Karpas-422 (cell line): ENCODE data around the gene GAK. TPM values are rescaled to one million over a fixed set of nuclear protein-coding genes. Genes with fewer than 3 reads are reported as not detected.

ENCODE experiments used
- DNase-seq: peaks from one replicate; pipeline ENCODE4 v3.0.0-alpha.2; 2015
- H2AFZ ChIP-seq: fragments of 200-600 bp; sonication (generic); 2 replicates; pipeline ENCODE4 v1.6.1; 2014; ENCODE audit warnings: antibody characterized with exemption, low read length, mixed read lengths
- H3K27ac ChIP-seq: fragments of 200-600 bp; sonication (generic); 2 replicates; pipeline ENCODE4 v1.5.1; 2014; ENCODE audit warnings: mild to moderate bottlenecking, low read length, moderate library complexity
- H3K27me3 ChIP-seq: fragments of 200-600 bp; sonication (generic); 2 replicates; pipeline ENCODE4 v1.6.1; 2014; ENCODE audit warnings: low read length, mixed read lengths
- H3K36me3 ChIP-seq: fragments of 200-600 bp; sonication (generic); 2 replicates; pipeline ENCODE4 v1.6.1; 2014; ENCODE audit warnings: low read length, mixed read lengths; ENCODE audit not compliant: insufficient read depth
- H3K4me1 ChIP-seq: fragments of 200-600 bp; sonication (generic); 2 replicates; pipeline ENCODE4 v1.6.1; 2014; ENCODE audit warnings: mild to moderate bottlenecking, low read length, mixed read lengths
- H3K4me2 ChIP-seq: fragments of 200-600 bp; sonication (generic); 2 replicates; pipeline ENCODE4 v1.6.1; 2014; ENCODE audit warnings: low read length, low read depth, mild to moderate bottlenecking; ENCODE audit not compliant: poor library complexity, severe bottlenecking
- H3K4me3 ChIP-seq: fragments of 200-600 bp; sonication (generic); 2 replicates; pipeline ENCODE4 v1.5.1; 2014; ENCODE audit warnings: mild to moderate bottlenecking, antibody characterized with exemption, low read length, mixed read lengths
- H3K79me2 ChIP-seq: fragments of 200-600 bp; sonication (generic); 2 replicates; pipeline ENCODE4 v1.6.1; 2014; ENCODE audit warnings: mild to moderate bottlenecking, low read length, mixed read lengths
- H3K9ac ChIP-seq: fragments of 200-600 bp; sonication (generic); 2 replicates; pipeline ENCODE4 v1.6.0; 2014; ENCODE audit warnings: low read length
- H3K9me2 ChIP-seq: fragments of 200-600 bp; sonication (generic), shearing (Covaris generic); replicated peaks from 2 replicates; pipeline ENCODE4 v1.6.0; 2014; ENCODE audit warnings: mild to moderate bottlenecking, low read length, moderate library complexity; ENCODE audit not compliant: insufficient read depth
- H3K9me3 ChIP-seq: fragments of 300-700, 200-600 bp; sonication (generic); 2 replicates; pipeline ENCODE4 v1.6.1; 2014; ENCODE audit warnings: low read length, mixed read lengths
- H4K20me1 ChIP-seq: fragments of 200-600 bp; sonication (generic); 2 replicates; pipeline ENCODE4 v1.6.1; 2014; ENCODE audit warnings: mild to moderate bottlenecking, antibody characterized with exemption, low read length, low read depth; ENCODE audit not compliant: insufficient read depth
- total RNA-seq: library from RNA; depleted of rRNA; stranded (reverse); fragments of >200 nt; shearing (Covaris generic); gene quantifications from 2 replicates; pipeline ENCODE4 v1.2.3, GENCODE V29; 2014; ENCODE audit warnings: low replicate concordance

GAK gene
- total RNA-seq, 1 experiment from 2014 or later, result 48.8 TPM

DNA sequence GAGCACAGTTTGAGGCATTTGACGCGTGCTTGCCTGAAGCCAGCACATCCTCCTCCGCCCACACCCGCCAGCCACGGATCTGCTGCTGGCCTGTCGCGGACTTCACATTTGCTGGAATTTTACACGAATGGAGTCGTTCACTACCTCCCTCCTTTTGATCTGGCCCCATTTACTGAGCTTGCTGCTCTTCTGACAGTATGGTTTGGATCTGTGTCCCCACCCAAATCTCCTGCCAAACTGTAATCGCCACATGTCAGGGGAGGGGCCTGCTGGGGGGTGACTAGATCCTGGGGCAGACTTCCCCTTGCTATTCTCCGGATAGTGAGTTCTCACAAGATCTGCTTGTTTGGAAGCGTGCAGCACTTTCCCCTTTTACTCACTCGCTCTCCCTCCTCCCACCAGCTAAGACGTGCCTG lies 86.3 kb downstream of the GAK start:
- Histone ChIP-seq H4K20me1 (no peaks in the 10 kb centered on the region), H3K36me3 (peaks cover 31% of the 10 kb centered on the region), H3K9ac (no peak overlapping the region), H3K4me1 (no peaks in the 10 kb centered on the region), H3K4me2 (no peak overlapping the region), H3K9me2 (no peaks in the 10 kb centered on the region), H2AFZ (no peak overlapping the region), H3K27ac (no peak overlapping the region), H3K27me3 (no peaks in the 10 kb centered on the region), H3K4me3 (no peak overlapping the region), H3K9me3 (no peaks in the 10 kb centered on the region), H3K79me2 (no peaks in the 10 kb centered on the region)
- DNase-seq, result no peak

- H3K27me3 ChIP-seq, result no peaks in the 10 kb centered on the region
- no peak overlapping the region for H3K4me2 ChIP-seq
- peaks cover 31% of the 10 kb centered on the region for H3K36me3 ChIP-seq
- H3K79me2 ChIP-seq, result no peaks in the 10 kb centered on the region
- no peaks in the 10 kb centered on the region for H4K20me1 ChIP-seq
- H3K9me2 ChIP-seq, result no peaks in the 10 kb centered on the region
- no peak overlapping the region for H3K9ac ChIP-seq
- no peaks in the 10 kb centered on the region for H3K9me3 ChIP-seq
- H3K4me3 ChIP-seq, result no peak overlapping the region
- no peak for DNase-seq
- H3K4me1 ChIP-seq, result no peaks in the 10 kb centered on the region
- H2AFZ ChIP-seq, result no peak overlapping the region
- no peak overlapping the region for H3K27ac ChIP-seq
Measured at GRCh38 chr4:845233-845835, 86.8 kb downstream of the GAK start.

DNA sequence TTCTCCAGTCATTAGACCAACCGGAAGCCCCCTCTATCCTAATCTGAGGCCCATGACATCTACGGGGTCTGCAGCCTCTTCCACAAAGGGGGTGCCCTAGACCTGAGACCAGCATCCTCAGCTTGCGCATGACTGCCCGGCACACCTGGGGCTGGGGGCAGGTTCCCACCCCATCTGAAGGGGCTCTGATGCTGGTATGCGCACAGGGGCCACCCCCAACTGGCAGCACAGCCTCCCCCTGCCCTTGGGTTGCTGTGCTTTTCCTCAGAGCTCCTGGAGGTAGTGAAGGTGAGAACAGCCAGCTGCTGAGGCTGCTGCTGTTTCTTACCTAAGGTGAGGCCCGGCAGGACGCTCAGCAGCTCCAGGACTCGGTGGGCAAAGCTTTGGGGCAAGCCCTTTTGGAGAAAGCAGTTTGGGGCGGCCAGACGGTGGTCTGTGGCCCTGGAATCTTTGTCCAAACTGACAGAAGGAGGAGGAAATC lies 87.3 kb downstream of the GAK start:
- no peaks in the 10 kb centered on the region for H4K20me1 ChIP-seq
- H3K36me3 ChIP-seq, result peaks cover 31% of the 10 kb centered on the region
- no peaks in the 10 kb centered on the region for H3K4me1 ChIP-seq
- H3K9ac ChIP-seq, result no peak overlapping the region
- no peaks in the 10 kb centered on the region for H3K79me2 ChIP-seq
- H3K27ac ChIP-seq, result no peak overlapping the region
- H2AFZ ChIP-seq, result no peak overlapping the region
- H3K4me2 ChIP-seq, result no peak overlapping the region
- DNase-seq, result no peak
- H3K9me3 ChIP-seq, result no peaks in the 10 kb centered on the region
- no peaks in the 10 kb centered on the region for H3K27me3 ChIP-seq
- H3K4me3 ChIP-seq, result no peak overlapping the region
- no peaks in the 10 kb centered on the region for H3K9me2 ChIP-seq

- Histone ChIP-seq H3K4me1 (no peaks in the 10 kb centered on the region), H3K9ac (no peak overlapping the region), H3K9me2 (no peaks in the 10 kb centered on the region), H2AFZ (no peak overlapping the region), H3K79me2 (no peaks in the 10 kb centered on the region), H3K4me2 (no peak overlapping the region), H3K36me3 (peaks cover 17% of the 10 kb centered on the region), H3K27me3 (no peaks in the 10 kb centered on the region), H4K20me1 (no peaks in the 10 kb centered on the region), H3K4me3 (no peak overlapping the region), H3K27ac (no peak overlapping the region), H3K9me3 (no peaks in the 10 kb centered on the region)
- DNase-seq, result no peak
Measured at GRCh38 chr4:839675-840443, 92.3 kb downstream of the GAK start.

DNA sequence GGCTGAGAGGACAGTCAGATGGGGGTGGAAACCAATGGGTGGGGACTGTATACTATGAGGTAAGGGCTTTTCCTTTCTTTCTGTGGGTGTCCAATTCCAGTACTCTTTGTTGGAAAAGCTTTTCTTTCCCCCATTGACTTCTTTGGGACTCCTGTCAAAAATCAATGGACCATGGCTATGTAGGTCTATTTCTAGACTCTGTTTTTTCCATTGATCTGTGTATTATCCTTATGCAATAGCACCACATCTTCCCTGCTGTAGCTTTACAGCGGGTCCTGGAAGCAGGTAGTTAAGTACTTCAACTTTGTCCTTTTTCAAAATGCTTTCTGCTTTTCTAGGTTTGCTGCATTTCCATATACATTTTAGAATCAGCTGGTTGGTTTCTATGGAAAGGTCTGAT lies 94.3 kb downstream of the GAK start:
- H4K20me1 ChIP-seq, result no peaks in the 10 kb centered on the region
- H3K9me2 ChIP-seq, result no peaks in the 10 kb centered on the region
- no peak overlapping the region for H3K4me3 ChIP-seq
- no peaks in the 10 kb centered on the region for H3K27me3 ChIP-seq
- H3K27ac ChIP-seq, result no peak overlapping the region
- H3K9me3 ChIP-seq, result no peaks in the 10 kb centered on the region
- no peak overlapping the region for H3K4me2 ChIP-seq
- peaks cover 9% of the 10 kb centered on the region for H3K36me3 ChIP-seq
- no peaks in the 10 kb centered on the region for H3K79me2 ChIP-seq
- H3K4me1 ChIP-seq, result no peaks in the 10 kb centered on the region
- H2AFZ ChIP-seq, result no peak overlapping the region
- no peak overlapping the region for H3K9ac ChIP-seq
- DNase-seq, result no peak

DNA sequence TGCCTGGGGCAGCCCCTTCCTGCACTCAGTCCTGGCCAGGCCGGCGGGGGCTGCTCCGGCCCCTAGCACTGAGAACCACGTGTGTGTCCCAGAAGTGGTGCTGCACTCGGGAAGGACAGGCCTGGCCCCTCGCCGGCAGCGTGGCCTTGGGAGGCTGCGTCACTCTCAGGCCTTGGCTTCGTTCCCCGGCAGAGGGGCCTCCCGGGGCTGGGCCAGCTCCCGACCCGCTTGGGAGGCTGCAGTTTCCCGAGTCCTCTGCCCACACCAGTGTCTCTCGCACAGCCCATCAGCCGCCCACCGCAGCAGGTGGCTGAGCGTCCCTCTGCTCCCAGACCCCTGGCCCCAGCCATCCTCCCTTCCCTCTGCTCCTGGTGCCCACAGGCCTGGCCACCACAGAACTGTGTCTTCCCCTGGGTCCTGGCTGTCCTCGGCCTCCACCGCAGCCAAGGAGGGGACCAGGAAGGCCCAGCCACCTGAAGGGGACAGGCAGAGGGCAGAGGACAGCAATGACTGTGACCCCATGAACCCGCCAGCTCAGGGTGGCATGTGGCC lies 95.3 kb downstream of the GAK start:
- H3K4me2 ChIP-seq, result no peak overlapping the region
- no peaks in the 10 kb centered on the region for H3K79me2 ChIP-seq
- H2AFZ ChIP-seq, result no peak overlapping the region
- no peak overlapping the region for H3K4me3 ChIP-seq
- no peaks in the 10 kb centered on the region for H3K9me2 ChIP-seq
- H3K9me3 ChIP-seq, result no peaks in the 10 kb centered on the region
- peaks cover 3% of the 10 kb centered on the region; the same call in 1 of the 2 replicates for H3K36me3 ChIP-seq
- no peaks in the 10 kb centered on the region for H4K20me1 ChIP-seq
- H3K27me3 ChIP-seq, result no peaks in the 10 kb centered on the region
- DNase-seq, result no peak
- no peak overlapping the region for H3K9ac ChIP-seq
- H3K4me1 ChIP-seq, result no peaks in the 10 kb centered on the region
- no peak overlapping the region for H3K27ac ChIP-seq

DNA sequence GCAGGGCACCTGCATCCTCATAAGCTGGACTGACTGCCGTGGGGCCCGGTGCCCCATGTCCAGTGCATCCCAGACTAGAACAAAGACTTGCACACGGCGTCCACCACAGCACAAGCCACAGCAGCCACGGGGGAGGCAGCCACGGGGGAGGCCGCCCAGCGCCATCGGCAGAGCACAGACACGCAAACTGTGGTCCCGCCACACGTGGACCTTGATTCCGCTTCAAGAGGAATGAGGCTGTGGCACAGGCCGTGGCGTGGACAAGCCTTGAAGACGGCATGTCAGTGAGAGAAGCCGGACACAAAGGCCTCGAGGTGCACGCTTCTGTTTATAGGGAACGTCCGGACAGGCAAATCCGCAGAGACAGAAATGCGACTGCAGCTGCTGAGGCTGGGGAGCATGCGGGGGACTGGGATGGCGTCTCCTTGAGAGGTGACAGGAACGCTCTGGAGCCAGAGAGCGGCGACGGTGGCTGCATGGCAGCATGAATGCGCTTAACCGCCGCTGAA lies 96.1 kb downstream of the GAK start:
- H3K36me3 ChIP-seq, result no peaks in the 10 kb centered on the region
- H3K4me1 ChIP-seq, result no peaks in the 10 kb centered on the region
- no peaks in the 10 kb centered on the region for H3K79me2 ChIP-seq
- no peaks in the 10 kb centered on the region for H3K27me3 ChIP-seq
- no peaks in the 10 kb centered on the region for H3K9me2 ChIP-seq
- no peak overlapping the region for H3K4me2 ChIP-seq
- no peak for DNase-seq
- no peaks in the 10 kb centered on the region for H3K9me3 ChIP-seq
- H3K9ac ChIP-seq, result no peak overlapping the region
- no peak overlapping the region for H2AFZ ChIP-seq
- H3K4me3 ChIP-seq, result no peak overlapping the region
- H4K20me1 ChIP-seq, result no peaks in the 10 kb centered on the region
- no peak overlapping the region for H3K27ac ChIP-seq
